Measurements from ENCODE around the gene SUMO2.

Gene SUMO2

GRCh38 chr17:75155191-75155601 lies 27.6 kb downstream of the SUMO2 start:
- no peak overlapping the region for H3K4me3 ChIP-seq (replicated peaks; ENCODE audit: low read depth, low read length)
- no peak for TF ChIP-seq CTCF (IDR thresholded peaks at IDR 0.05; ENCODE audit: low read depth, low read length, missing control alignments)
- no peak for DNase-seq (ENCODE audit: extremely low read depth, low read depth)

DNA sequence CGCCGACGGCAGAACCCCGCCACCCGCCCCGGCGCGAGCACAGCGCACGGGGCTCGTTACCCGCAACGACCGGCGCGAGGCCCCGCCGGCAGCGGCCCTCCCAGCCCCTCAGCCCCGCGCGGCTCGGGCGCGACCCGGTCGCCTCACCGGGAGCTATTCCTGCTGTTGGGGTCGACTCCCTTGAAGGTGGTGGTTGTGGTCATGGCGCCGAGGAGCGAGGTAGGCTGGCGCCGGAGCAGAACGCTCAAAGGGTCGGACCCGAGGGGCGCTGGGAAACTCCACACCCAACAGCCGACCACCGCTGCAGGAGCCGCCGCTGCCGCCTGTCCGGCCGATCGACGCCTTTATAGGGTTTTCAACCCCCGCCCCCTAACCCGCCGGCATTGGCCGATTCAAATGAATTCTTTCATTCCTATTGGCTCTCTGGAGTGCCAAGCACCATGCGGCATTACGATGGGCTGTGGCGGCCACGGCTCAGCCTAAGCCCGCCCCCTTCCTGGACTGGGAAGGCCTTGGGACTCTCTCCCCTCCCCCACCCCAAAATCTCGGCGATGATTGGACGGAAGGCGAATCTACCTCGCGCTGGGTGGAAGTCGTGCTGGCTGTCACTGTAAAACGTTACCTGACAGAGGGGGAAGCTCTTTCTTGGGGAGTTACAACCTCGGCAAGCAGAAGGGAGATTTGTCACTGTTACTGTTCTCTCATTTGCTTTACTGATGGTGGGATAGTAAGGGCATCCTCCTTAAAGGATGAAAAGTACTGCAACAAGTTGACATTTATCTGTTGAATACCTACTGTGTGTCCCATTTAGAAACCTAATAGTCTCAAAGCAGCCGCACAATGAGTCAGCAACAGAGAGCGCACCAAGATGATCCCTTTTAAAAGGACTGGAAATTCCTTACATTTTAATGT lies 28.3 kb downstream of the SUMO2 start, which contains the start of gene JPT1:
TSS of gene JPT1 (minus strand) at position 318 of the 912 bp plus-strand sequence. CDS start at position 203, 115 bp downstream.
- DNase-seq (ENCODE audit: extremely low read depth, low read depth) = peak; percentile 94
- TF ChIP-seq CTCF (IDR thresholded peaks at IDR 0.05; ENCODE audit: low read depth, low read length, missing control alignments) = no peak
- peak within 1 kb of the TSS; percentile 96 for H3K4me3 ChIP-seq (replicated peaks; ENCODE audit: low read depth, low read length)

DNA sequence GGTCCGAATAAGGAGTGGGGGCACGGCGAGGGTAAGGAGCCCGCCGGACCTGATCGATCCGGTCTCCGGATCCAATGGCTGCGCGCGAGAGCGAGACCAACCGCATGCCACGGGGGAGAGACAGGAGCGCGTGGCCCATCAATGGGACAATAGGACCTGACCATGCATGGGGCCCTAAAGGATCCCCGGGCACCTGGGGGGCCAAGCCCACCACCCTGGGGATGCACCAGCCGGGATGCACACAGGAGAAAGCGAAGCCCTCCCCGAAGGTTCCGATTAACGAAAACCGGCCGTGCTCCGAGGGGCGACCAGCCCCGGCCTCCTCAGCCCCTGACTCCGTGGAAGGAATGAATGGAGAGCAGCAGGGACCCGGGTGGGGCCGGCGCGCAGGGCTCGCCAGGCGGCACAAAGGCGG lies 29.0 kb downstream of the SUMO2 start:
- no peak for DNase-seq (ENCODE audit: extremely low read depth, low read depth)
- H3K4me3 ChIP-seq (replicated peaks; ENCODE audit: low read depth, low read length) = peak overlapping the region; percentile 96
- no peak for TF ChIP-seq CTCF (IDR thresholded peaks at IDR 0.05; ENCODE audit: low read depth, low read length, missing control alignments)

GRCh38 chr17:75152922-75153779 lies 29.6 kb downstream of the SUMO2 start:
- H3K4me3 ChIP-seq (replicated peaks; ENCODE audit: low read depth, low read length) = peak overlapping the region; percentile 96
- DNase-seq (ENCODE audit: extremely low read depth, low read depth) = no peak
- no peak for TF ChIP-seq CTCF (IDR thresholded peaks at IDR 0.05; ENCODE audit: low read depth, low read length, missing control alignments)

GRCh38 chr17:75152523-75152921 lies 30.2 kb downstream of the SUMO2 start:
- TF ChIP-seq CTCF (IDR thresholded peaks at IDR 0.05; ENCODE audit: low read depth, low read length, missing control alignments) = no peak
- peak overlapping the region; percentile 96 for H3K4me3 ChIP-seq (replicated peaks; ENCODE audit: low read depth, low read length)
- DNase-seq (ENCODE audit: extremely low read depth, low read depth) = no peak

DNA sequence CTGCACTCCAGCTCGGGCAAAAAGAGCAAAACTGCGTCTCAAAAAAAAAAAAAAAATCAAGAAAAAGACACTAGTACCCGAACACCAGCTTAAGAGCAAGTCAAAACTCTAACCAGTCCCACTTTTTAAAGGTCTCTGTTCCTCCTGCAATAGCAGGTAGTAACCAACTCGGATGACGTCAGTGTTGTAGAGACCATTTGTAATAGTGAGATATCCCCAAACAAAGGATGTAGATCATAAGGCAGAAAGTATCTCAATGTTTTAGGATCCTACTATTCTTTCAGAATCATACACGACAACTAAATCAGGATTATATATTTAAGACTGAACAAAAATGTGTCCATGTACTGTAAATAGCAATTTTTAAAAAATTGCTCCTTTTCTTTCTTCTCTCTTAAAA lies 30.8 kb downstream of the SUMO2 start:
- TF ChIP-seq CTCF (IDR thresholded peaks at IDR 0.05; ENCODE audit: low read depth, low read length, missing control alignments) = no peak
- no peak for DNase-seq (ENCODE audit: extremely low read depth, low read depth)
- H3K4me3 ChIP-seq (replicated peaks; ENCODE audit: low read depth, low read length) = peak overlapping the region; percentile 96

Measured in HFF-Myc (cell line).